GM19395 (cell line): Measurements from ENCODE around the gene CYTH1.

Experiments used
- ATAC-seq: cut with Tn5 transposase; IDR thresholded peaks from one replicate; pipeline ENCODE4 v1.9.1; 2021; ENCODE audit warnings: mild to moderate bottlenecking, moderate library complexity; ENCODE audit not compliant: unreplicated experiment

The CYTH1 gene

DNA sequence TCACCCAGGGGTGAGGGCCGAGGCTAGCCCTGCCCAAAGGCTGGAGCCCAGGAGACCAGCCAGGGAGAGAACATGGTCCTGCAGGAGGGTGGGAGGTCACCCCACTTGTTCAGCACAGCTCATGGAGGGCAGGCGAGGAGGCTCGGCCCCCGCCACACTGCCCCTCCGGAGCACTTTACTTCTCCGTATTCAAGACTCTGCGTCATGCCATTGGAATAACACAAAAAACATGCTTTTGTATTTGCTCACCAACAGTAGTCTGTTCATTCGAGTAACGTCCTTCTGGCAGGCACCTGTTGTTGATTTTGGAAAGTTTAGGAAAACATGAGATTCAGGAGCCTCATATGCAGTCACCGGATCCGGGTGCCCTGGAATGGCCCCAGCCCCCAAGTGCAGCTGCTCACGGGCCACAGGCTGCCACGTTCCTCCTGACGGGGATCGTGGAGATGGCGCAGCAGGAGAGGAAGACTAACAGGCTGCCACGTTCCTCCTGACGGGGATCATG is 123.7 kb downstream of the CYTH1 start:
- ATAC-seq: no peak

DNA sequence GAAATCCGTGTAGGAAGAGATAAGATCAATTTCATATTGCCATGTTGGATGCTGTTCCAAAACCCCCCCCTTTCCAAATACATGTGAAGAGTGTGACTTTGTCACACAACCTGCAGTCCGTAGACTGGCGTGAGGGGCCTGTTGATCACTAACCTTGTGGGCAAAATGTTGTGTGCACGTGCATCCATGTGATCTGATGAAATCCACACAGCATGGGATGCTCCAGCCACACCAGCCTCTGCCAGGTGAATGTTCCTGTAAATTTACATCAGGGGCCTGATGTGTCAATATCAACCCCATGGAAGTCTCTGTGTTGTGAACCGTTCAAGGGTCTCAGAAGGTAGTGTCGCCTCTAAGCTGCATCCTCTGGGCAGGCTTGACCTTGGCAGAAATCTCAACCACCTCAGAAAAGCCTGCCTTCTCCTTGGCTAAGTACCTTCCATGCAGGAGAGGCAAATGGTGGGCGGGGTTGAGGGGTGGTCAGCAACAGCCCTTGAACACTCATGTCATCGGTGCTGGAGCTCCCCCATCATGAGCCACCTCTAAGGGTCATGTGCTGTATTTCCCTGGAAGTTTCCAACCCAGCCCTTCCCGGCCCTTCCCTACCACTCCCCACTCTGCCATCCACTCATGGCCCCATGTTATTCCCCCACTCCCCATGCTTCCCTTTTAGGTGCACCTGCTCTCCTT is 126.7 kb downstream of the CYTH1 start:
- no peak for ATAC-seq

DNA sequence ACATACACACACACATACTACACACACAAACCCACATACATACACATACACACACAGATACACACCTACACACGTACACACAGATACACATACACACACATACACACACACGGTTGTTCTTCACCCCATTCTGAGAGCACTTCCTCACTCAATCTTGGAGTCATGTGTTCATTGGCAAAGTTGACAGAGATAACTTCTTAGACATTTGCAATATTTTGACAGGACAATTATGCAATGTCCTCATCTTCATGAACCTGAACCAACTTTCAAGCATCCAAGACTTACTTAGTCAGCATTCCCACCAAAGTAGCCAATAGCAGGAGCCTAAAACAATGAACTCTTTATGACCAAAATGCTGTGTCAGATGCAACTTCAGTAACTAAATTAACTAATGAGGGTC is 127.7 kb downstream of the CYTH1 start:
- no peak for ATAC-seq

DNA sequence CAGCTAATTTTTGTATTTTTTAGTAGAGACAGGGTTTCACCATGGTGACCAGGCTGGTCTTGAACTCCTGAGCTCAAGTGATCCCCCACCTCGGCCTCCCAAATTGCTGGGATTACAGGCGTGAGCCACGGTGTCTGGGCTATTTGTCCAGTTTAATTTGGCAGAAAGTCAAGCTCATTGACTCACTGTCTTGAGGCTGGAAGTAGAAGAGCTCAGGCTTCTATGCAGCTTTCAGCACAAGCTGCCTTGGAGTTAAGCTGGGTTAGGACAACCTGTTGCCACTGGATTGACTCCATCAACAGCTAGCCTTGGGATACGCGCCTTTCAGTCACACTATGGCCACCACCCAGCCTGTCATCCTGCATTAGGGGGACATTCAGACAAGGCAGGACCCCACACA is 128.7 kb downstream of the CYTH1 start:
- no peak for ATAC-seq

DNA sequence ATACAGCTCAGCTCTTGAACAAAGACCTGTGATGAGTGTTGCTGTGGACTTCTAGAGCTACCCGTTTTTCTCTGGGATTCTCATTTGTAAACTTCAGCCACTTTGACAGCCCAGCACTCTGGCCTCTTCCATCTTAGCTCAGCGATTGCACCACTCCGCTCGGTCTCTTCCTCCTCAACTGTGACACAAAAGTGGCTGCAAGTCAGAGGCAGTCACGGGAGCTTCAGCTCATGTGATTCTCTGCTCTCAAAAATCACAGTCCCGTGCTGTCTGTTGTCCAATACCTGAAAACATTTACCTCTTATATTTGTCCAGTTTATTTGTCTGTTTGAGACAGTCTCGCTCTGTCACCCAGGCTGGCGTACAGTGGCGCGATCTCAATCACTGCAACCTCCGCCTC is 129.2 kb downstream of the CYTH1 start:
- ATAC-seq: no peak

DNA sequence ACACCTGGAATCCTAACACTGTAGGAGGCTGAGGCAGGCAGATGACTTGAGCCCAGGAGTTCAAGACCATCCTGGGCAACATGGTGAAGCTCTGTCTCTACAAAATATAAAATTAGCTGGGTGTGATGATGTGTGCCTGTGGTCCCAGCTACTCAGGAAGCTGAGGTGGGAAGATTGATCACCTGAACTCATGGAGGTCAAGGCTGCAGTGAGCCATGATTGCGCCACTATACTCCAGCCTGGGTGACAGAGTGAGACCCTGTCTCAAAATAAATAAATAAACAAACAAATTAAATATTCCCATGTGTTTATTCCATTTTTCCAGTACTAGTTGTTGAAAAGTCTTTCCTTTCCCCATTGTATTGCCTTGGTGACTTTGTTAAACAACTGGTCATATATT is 130.0 kb downstream of the CYTH1 start:
- ATAC-seq: no peak

DNA sequence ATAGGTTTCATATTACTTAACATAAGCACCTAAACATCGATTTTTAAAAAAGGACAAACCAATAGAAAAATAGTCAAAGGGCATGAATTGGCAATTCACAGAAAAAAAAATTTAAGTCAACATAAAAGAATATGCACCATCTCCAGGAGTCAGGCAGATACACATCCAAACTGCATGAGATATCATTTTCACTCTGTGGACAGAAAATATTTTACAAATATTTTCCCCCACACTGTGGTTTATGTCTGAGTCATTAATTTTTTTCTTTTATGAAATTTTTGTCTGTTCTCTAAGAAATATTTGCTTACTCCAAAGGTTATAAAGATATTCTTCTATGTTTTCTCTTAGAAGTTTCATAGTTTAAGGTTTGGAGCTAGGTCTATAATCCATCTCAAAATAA is 130.5 kb downstream of the CYTH1 start:
- no peak for ATAC-seq

DNA sequence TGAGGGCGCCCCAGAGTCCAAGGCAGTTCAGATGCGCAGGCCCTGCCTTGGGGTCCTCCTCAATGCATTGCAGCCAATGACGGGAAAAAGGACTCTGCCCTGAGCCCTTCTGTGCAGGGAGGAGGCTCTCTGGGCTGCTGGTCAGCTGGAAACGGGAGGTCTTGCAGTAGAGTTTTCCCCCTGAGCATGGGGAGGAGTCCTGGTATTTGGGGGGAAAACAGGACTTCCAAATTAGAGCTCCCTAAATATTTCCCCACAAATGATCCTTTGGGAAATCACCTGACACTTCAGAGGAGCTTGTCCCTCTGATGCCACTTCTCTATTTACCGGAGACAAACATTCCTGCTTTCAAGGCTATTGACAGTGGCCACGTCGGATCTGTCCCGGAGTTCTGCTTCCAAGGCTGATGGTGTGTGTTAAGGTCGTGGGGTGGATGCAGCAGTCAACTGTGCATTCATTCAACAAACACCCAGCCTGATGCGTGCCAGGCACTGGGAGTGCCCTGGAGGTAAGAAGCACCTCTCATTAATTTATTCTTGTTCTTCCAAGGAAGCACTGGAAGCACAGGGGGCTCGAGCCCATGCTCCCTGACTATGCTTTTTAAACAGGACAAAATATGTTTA is 131.9 kb downstream of the CYTH1 start:
- ATAC-seq: no peak

DNA sequence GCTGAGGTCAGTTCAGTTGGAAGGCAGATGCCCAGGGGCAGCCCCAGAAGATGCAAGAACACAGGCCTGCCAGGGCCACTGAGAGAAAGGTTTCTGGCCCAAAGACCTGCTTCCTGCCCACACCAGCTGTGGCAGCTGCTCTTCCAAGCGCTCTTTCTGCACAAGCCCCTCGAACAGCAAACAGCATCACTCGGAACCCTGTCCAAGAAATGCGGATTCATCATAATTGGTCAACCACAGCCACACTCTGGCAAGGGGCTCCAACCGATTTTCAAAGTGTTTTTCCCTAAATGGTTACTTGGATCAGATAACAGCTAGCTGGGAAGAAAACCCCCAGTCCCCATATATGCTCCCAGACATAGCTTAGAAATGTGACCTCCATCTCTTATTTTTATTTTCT is 133.8 kb downstream of the CYTH1 start:
- ATAC-seq: no peak

DNA sequence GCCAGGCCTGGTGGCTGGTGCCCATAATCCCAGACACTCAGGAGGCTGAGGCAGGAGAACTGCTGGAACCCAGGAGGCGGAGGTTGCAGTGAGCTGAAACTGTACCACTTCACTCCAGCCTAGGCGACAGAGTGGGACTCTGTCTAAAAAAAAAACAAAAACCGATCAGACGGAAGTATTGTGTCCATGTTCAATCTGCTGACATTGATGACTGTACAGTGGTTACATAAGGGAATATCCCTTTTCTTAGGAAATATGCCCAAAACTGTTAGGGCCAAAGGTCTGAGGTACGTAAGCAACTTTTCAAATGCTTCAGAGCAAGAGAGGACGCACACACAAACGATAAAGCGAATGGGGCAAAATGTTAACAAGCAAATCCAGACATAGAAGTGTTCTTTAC is 135.0 kb downstream of the CYTH1 start:
- ATAC-seq: no peak

DNA sequence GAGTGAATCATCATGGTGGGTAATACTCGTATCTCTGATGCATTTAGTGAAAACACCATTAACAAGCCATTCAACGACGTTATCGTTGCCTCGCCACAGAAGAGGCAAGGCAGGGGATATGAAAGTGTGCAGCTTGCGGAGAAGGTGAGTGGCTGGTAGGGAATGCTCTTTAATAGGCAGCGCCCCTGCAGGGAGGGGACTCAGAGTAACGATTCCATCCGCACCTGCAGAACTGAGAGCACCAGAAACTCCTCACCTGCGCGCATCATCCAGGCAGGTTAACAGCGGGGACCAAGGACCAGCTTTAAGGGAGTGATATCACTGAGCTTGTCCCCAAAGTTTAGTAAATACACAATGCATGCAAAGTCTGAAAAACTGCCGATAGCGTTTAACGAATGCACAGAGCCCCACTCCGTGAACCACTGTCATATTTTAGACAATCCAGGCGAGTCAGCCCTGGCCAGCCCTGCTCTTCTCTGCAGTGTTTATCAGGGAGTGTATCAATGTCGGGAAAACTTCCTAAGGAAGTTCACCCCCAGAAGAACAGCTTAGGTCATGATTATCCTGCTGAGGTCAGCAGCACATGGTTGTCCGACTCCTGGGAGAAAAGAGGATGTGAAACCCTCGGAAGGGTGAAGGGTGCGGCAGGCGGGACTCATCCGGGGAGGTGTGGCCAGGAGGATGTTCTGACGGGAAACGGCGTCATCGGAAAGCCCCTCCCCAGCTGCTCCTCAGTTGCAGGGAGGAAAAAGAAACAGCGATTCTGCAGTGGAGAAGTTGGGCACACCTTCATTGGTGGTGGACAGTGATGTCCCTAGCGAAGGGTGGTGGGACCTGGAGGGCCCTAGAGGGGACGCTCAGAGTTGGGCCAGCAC is 136.4 kb downstream of the CYTH1 start:
- ATAC-seq: no peak

DNA sequence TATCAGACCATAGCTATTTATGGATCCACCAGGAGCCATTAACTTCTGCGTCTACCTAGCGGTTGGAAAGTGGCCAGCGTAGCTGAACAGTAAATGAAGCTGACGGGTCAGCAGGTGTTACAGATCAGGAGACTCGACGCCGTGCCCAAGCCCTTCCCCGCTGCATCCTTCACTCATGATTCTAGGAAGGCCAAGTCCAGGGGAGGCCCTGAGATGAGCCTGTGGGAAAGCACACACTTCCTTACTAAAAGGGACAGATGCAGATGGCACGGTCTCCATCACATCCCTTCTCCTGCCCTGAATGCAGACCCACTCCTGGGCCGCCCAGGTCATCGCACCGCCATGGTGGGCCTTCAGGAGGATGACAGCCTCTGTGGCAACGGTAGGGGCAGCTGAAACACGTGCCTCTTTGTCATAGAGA is 137.1 kb downstream of the CYTH1 start:
- ATAC-seq: no peak

DNA sequence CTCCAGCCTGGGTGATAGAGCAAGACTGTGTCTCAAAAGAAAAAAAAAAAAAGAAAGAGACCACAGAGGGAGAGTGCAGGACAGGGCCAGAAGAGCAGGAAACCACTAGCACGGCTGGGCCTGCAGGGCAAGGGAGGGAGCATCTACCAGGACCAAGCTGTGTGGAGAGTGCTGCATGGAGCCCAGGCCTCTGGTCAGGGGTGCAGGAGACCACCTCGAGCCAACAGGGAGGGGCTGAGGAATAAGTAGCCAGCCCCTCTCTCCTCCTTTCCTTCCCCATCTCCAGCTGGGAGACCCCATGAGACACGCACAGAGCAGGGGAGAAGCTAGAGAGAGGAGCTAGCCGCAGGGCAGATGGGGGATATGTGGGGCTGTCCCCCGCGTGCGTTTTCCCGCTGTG is 137.8 kb downstream of the CYTH1 start:
- no peak for ATAC-seq

DNA sequence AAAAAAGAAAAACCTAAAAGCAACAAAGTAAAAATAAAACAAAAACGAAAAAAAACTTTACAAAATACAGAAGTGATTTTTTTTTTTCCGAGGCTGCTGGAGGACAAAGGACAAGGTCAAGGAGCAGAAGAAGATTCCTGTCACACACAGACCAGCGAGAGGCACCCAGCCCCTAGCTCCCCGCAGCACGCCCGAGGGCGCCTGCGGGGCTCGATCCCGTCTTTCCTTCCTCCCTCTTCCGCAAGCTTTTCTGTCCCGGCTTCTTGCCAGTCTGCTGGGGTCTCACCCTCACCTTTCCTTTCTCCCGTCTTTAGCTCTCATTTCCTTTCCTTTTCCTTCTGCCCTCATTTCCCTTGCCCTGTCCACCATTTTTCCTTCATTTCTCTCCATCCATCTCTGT is 138.7 kb downstream of the CYTH1 start:
- no peak for ATAC-seq

DNA sequence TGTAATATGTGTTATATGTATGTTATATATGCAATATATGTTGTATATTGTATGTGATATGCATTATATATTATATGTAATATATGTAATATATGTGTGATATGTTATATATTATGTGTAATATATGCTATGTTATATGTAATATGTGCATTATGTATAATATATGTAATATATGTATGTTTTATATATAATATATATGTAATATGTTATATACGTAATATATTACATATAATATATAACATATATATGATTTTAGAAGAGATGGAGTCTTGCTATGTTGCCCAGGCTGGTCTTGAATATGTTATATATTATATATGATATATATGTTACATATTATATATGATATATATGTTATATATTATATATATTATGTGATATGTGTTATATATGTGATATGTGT is 139.4 kb downstream of the CYTH1 start:
- ATAC-seq: no peak

DNA sequence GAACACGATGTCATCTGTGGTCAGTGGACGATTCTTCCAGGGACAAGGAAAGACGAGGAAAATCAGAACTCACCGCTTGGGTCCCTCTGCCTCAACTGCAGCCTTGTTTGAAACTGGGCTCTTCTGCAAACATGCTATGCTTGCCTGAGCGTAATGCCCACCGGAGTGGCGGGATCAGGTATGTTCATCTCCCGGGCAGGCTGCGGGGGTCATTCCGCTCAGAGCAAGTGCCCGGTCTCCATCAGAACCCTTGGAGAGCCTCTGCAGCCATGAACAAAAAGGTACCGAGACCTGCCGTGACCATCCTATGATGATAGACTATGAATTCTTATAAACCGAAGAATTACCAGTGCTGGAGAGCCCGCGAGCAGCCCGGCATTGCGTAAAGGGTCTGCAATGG is 140.4 kb downstream of the CYTH1 start:
- ATAC-seq: no peak

DNA sequence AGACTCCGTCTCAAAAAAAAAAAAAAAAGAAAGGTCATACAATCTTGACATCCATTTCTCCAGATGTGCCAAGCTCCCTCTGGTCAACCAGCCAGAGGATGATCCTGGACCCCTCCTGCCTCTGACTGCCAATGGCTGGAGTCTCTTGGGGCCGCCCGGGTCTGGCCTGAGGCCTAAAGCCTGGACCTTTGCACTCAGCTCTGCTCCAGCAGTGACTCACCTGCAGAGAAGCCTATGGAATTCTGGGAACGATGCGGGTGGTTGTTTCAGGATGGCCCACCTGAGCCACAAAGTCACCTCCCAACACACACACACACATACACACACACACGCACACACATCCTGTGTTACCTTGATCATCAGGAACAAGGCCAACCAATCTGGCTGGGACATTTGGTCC is 140.8 kb downstream of the CYTH1 start:
- no peak for ATAC-seq

DNA sequence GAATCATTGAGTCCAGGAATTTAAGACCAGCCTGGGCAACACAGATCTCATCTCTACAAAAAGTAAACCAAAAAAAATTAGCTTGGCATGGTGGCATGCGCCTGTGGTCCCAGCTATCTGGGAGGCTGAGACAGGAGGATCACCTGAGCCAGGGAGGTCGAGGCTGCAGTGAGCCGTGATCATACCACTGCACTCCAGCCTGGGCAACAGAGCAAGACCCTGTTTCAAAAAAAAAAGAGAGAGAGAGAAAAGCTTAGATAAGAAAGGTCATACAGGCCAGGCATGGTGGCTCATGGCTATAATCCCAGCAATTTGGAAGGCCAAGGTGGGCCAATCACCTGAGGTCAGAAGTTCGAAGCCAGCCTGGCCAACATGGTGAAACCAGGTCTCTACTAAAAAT is 141.4 kb downstream of the CYTH1 start:
- no peak for ATAC-seq

DNA sequence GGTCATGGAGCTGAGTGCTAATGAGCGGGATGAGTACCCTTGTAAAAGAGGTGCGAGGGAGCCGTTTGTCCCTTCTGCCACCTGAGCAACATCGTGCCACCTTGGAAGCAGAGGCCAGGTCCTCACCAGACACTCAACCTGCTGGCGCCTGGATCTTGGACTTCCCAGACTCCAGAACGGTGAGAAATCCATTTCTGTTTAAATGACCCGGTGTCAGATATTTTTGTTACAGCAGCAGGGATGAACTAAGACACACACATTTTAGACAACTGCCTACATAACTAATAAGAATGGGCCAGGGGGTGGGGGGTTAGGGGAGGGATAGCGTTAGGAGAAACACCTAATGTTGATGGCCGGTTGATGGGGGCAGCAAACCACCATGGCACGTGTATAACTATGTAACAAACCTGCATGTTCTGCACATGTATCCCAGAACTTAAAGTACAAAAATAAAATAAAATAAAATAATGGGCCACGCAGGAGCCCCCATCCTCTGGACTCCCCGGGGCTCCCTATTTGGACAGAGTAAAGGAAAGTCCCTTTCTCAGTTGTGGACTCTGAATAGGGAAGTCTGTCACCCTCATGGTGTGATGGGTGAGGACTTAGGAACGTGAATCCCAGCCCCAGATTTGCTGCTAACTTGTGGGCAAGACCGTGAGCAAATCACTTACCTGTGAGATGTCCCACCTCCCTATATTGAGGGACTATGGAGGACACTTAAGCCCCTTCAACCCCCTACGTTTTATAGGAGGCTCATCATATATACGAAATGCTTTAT is 144.2 kb downstream of the CYTH1 start:
- no peak for ATAC-seq

DNA sequence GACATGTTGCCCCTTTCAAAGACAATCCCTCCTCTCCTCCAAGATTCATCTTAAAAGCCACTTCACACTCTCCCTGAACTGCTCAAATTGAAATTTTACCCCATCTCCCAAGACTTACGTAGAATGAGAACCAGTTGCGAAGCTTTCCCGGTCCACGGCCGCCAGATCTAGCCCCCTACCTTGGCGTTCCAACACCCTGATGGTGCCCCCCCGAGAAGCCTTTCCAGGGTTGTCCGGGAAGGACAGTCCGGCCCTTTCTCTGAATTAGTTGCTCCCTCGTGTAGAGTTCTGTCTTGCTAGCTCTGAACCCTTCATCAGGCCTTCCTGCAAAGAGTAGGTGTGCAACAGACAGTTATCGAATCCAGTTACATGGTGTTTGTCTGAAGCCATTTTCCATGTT is 144.9 kb downstream of the CYTH1 start:
- no peak for ATAC-seq

DNA sequence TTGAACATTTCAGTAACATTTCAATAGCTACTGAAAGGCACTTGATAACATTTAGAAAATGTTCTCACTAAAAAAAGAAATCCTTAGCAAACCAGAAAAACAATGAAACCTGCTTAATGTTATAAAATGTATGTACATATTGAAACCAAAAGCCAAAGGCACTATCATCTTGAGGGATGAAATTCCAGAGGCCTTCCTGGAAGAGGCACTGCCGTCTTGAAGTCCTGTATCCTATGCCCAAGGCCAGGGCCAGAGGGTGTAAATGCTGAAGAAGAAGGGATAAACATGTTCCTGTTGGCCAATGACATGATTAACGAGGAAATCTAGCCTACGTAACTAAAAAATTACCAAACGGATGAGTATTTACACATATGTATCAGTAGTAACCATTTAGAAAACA is 147.9 kb downstream of the CYTH1 start:
- ATAC-seq: no peak
